PFSK-1 (cell line): ENCODE results near the gene GSTM5.

Source experiments
- FOXP2 ChIP-seq: optimal IDR thresholded peaks from 2 replicates; pipeline ENCODE3; 2011; ENCODE audit warnings: borderline replicate concordance, control low read depth, inconsistent platforms; ENCODE audit not compliant: insufficient read depth; ENCODE audit errors: extremely low read length, extremely low read depth
- POLR2AphosphoS5 ChIP-seq: IDR thresholded peaks from 2 replicates; pipeline ENCODE4 v1.6.1; 2012; ENCODE audit warnings: low read depth, mild to moderate bottlenecking, control low read depth, low read length, moderate library complexity
- SIN3A ChIP-seq: IDR thresholded peaks from 2 replicates; pipeline ENCODE4 v1.6.1; 2012; ENCODE audit warnings: mild to moderate bottlenecking, low read length, moderate library complexity, borderline replicate concordance; ENCODE audit not compliant: insufficient read depth
- TAF1 ChIP-seq: IDR thresholded peaks from 2 replicates; pipeline ENCODE4 v1.6.1; 2012; ENCODE audit warnings: low read length, control low read depth, borderline replicate concordance; ENCODE audit not compliant: insufficient read depth
- TF ChIP-seq, protein P1 (sequence below), 2 experiments: IDR thresholded peaks; 2 replicates each; pipeline versions ENCODE4 v1.6.1 to v1.8.0; 2011 to 2012; ENCODE audit warnings: low read depth in 2 of 2, low read length in 2 of 2, control low read depth in 1 of 2, inconsistent platforms in 1 of 2, mild to moderate bottlenecking in 1 of 2, moderate library complexity in 1 of 2; ENCODE audit not compliant: insufficient read depth in 1 of 2

GSTM5 gene

GRCh38 chr1:109763646-109764415, 51.8 kb downstream of the GSTM5 start, which contains the start of gene EPS8L3:
Gene EPS8L3, minus strand, starts transcription at chr1:109763923. Its CDS starts 2,174 bp downstream, at chr1:109761749.
- no peak for TF ChIP-seq TAF1
- TF ChIP-seq SIN3A = no peak
- TF ChIP-seq, protein P1, sequence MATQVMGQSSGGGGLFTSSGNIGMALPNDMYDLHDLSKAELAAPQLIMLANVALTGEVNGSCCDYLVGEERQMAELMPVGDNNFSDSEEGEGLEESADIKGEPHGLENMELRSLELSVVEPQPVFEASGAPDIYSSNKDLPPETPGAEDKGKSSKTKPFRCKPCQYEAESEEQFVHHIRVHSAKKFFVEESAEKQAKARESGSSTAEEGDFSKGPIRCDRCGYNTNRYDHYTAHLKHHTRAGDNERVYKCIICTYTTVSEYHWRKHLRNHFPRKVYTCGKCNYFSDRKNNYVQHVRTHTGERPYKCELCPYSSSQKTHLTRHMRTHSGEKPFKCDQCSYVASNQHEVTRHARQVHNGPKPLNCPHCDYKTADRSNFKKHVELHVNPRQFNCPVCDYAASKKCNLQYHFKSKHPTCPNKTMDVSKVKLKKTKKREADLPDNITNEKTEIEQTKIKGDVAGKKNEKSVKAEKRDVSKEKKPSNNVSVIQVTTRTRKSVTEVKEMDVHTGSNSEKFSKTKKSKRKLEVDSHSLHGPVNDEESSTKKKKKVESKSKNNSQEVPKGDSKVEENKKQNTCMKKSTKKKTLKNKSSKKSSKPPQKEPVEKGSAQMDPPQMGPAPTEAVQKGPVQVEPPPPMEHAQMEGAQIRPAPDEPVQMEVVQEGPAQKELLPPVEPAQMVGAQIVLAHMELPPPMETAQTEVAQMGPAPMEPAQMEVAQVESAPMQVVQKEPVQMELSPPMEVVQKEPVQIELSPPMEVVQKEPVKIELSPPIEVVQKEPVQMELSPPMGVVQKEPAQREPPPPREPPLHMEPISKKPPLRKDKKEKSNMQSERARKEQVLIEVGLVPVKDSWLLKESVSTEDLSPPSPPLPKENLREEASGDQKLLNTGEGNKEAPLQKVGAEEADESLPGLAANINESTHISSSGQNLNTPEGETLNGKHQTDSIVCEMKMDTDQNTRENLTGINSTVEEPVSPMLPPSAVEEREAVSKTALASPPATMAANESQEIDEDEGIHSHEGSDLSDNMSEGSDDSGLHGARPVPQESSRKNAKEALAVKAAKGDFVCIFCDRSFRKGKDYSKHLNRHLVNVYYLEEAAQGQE (IDR thresholded peaks at IDR 0.05; ENCODE audit: insufficient read depth in 1 of 2, low read depth in 2 of 2, low read length in 2 of 2) = no peak
- TF ChIP-seq POLR2AphosphoS5 = no peak
- no peak for TF ChIP-seq FOXP2

DNA sequence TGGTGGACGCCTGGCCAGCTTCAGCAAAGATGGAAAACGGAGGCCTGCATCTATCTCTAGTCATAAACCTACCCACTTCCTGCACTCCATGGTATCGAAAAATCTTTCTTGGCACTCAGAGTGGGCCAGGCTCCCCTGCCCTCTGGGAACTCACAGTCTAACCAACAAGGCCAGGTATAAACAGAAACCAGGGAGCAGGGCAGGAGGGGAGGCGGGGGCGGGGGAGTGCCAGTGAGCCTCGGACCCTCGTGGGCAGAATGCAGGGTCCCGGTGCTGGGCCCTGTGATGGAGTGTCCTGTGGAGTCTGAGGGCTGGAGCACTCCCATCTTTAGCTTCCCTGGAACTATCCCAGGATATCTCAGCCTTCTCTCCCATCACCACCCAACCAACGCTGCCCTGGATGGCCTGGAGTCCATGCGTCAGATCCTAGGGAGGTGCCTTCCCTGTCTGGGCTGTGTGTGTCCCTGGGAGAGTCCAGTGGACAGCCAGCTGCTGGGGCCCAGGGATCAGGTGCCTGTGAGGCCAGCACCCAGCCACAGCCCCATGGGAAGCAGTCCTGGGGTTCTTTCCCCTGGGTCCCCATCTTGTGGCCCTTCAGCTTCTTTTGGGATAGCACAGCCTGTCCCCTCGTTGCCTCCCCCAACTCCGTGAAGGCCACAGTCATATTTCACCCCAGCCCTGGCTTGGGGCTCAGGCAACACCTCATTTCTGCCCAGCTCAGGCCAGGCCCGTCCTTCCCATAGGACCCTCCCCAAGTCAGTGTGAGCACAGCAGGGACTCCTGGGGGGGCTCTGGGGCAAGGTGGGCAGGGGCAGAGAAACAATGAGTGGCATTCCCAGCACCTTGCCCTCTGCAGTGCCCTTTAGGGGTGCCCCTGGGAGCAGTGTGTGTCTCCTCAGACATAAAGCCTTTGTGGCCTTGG, 52.8 kb downstream of the GSTM5 start:
- TF ChIP-seq FOXP2 = no peak
- no peak for TF ChIP-seq POLR2AphosphoS5
- TF ChIP-seq TAF1 = no peak
- TF ChIP-seq SIN3A = no peak
- TF ChIP-seq, protein P1 (IDR thresholded peaks at IDR 0.05; ENCODE audit: insufficient read depth in 1 of 2, low read depth in 2 of 2, low read length in 2 of 2) = no peak

GRCh38 chr1:109765483-109765815, 53.4 kb downstream of the GSTM5 start:
- TF ChIP-seq FOXP2 (no peak), POLR2AphosphoS5 (no peak), SIN3A (no peak), TAF1 (no peak)
- TF ChIP-seq, protein P1 (IDR thresholded peaks at IDR 0.05; ENCODE audit: insufficient read depth in 1 of 2, low read depth in 2 of 2, low read length in 2 of 2) = no peak

DNA sequence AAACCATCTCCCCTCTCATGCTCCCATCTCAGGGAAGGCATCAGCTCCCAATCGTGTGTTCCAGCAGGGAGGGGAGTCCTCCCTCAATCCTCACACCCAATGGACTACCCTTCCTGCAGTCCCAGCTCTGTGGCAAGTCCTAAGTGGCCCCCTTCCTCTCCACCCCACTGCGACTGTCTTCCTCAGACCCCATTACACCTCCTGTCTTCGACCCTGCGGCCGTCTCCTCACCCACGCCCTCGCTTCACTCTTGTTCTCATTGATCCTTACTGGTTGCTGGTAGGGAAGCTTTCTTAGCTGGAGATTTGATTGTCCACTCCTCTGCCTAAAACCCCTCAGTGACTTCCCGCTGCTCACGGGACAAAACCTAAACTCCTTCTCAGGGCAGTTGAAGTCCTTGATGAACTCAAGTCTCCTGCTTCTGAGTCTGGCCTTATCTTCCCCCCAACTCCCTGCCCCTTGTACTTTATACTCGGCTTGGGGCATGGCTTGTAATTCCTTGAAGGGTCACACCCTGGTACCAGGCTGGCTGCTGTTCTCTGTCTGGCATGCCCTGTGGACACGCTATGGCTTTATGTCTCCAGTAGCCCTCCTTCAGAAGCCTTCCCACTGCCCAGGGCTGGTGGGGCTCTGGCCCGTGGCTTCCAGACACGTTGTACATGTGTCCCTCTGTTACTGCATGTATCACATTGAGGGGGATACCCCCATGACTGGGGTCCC, 54.0 kb downstream of the GSTM5 start:
- TF ChIP-seq FOXP2 = no peak
- TF ChIP-seq TAF1 = no peak
- TF ChIP-seq SIN3A = no peak
- TF ChIP-seq POLR2AphosphoS5 = no peak
- TF ChIP-seq, protein P1 (IDR thresholded peaks at IDR 0.05; ENCODE audit: insufficient read depth in 1 of 2, low read depth in 2 of 2, low read length in 2 of 2) = no peak
